Fibroblast of gingiva (primary cell): Measurements from ENCODE around the gene PPP1R9A.
A peak's percentile ranks its signal among the peaks of the same experiment; 100 is the strongest.

ENCODE experiments used
- DNase-seq: peaks from one replicate; pipeline ENCODE4 v3.0.0-alpha.2; 2011; ENCODE audit warnings: low read depth

PPP1R9A gene

GRCh38 chr7:95264363-95264891 lies 357.0 kb downstream of the PPP1R9A start:
- DNase-seq: peak; percentile 62

- no peak for DNase-seq
Measured at GRCh38 chr7:95265634-95266033, 358.2 kb downstream of the PPP1R9A start.

GRCh38 chr7:95267754-95268153 lies 360.4 kb downstream of the PPP1R9A start:
- no peak for DNase-seq

GRCh38 chr7:95269640-95270039 lies 362.2 kb downstream of the PPP1R9A start:
- DNase-seq: no peak

- DNase-seq: no peak
Measured at GRCh38 chr7:95276114-95276513, 368.7 kb downstream of the PPP1R9A start.

- DNase-seq: no peak
Measured at GRCh38 chr7:95279417-95279816, 372.0 kb downstream of the PPP1R9A start.

GRCh38 chr7:95286096-95286495 lies 378.7 kb downstream of the PPP1R9A start:
- no peak for DNase-seq

- DNase-seq: no peak
Measured at GRCh38 chr7:95290166-95290830, 382.9 kb downstream of the PPP1R9A start.

GRCh38 chr7:95295397-95295796 lies 388.0 kb downstream of the PPP1R9A start:
- no peak for DNase-seq

GRCh38 chr7:95296456-95296855 lies 389.1 kb downstream of the PPP1R9A start:
- no peak for DNase-seq

- no peak for DNase-seq
Measured at GRCh38 chr7:95297041-95297440, 389.6 kb downstream of the PPP1R9A start.

- no peak for DNase-seq
Measured at GRCh38 chr7:95298091-95298490, 390.7 kb downstream of the PPP1R9A start.

GRCh38 chr7:95303013-95303905 lies 395.9 kb downstream of the PPP1R9A start:
- DNase-seq: no peak

- DNase-seq: no peak
Measured at GRCh38 chr7:95304990-95305389, 397.6 kb downstream of the PPP1R9A start.

GRCh38 chr7:95309951-95310350 lies 402.6 kb downstream of the PPP1R9A start:
- DNase-seq: no peak

GRCh38 chr7:95311389-95311788 lies 404.0 kb downstream of the PPP1R9A start:
- no peak for DNase-seq

- DNase-seq: no peak
Measured at GRCh38 chr7:95312561-95312960, 405.2 kb downstream of the PPP1R9A start.

- DNase-seq: no peak
Measured at GRCh38 chr7:95316588-95316987, 409.2 kb downstream of the PPP1R9A start.

- DNase-seq: no peak
Measured at GRCh38 chr7:95317546-95317945, 410.2 kb downstream of the PPP1R9A start.

GRCh38 chr7:95317966-95318365 lies 410.6 kb downstream of the PPP1R9A start:
- DNase-seq: no peak

GRCh38 chr7:95318501-95319100 lies 411.2 kb downstream of the PPP1R9A start:
- DNase-seq: no peak

- DNase-seq: no peak
Measured at GRCh38 chr7:95319570-95319969, 412.2 kb downstream of the PPP1R9A start.

GRCh38 chr7:95320651-95321050 lies 413.3 kb downstream of the PPP1R9A start:
- DNase-seq: no peak
